ENCODE results near the gene PRDM16.

PRDM16 gene

GRCh38 chr1:3346478-3346877 lies 277.5 kb downstream of the PRDM16 start:
- H3K27ac ChIP-seq: no peak overlapping the region
- TF ChIP-seq ZFX (IDR thresholded peaks at IDR 0.05): no peak
- TF ChIP-seq, protein P1, sequence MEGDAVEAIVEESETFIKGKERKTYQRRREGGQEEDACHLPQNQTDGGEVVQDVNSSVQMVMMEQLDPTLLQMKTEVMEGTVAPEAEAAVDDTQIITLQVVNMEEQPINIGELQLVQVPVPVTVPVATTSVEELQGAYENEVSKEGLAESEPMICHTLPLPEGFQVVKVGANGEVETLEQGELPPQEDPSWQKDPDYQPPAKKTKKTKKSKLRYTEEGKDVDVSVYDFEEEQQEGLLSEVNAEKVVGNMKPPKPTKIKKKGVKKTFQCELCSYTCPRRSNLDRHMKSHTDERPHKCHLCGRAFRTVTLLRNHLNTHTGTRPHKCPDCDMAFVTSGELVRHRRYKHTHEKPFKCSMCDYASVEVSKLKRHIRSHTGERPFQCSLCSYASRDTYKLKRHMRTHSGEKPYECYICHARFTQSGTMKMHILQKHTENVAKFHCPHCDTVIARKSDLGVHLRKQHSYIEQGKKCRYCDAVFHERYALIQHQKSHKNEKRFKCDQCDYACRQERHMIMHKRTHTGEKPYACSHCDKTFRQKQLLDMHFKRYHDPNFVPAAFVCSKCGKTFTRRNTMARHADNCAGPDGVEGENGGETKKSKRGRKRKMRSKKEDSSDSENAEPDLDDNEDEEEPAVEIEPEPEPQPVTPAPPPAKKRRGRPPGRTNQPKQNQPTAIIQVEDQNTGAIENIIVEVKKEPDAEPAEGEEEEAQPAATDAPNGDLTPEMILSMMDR (conservative IDR thresholded peaks at IDR 0.05): no peak

DNA sequence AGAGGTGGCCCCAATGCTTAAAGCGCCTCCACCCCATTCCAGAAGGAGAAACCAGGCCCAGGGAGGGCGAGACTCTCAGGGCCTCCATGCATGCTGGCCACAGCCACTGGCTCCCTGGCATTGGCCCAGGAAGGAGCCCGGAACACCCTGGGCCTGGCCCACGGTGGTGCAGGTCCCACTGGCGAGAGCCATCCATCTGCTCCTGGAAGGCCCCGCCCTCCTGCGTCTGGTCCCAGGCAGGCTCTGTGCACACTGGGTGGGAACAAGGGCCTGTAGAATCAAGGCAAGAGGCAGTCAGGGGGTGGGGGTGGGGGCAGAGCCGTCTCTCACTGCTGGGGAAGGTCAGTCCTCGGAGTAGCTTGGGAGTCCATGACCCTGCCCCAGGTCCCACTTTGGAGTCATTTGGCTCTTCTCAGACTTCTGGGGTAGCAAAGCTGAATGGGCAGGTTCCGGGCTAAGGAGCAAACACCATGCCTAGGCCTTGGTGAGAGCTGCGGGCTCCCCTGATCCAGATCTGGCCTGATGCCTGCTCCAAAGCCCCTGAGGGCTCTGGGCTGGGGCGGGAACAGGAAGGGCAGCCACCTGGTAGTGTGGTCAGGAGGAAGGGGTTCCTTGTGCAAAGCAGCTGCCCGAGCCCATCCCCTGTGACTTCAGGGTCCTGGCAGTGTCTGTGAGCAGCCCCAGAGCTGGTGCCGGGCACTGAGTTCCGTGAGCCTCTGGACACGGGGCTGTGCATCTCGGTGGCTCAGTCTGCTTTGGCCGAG lies 278.4 kb downstream of the PRDM16 start:
- no peak overlapping the region for H3K27ac ChIP-seq
- TF ChIP-seq, protein P1 (conservative IDR thresholded peaks at IDR 0.05): no peak
- no peak for TF ChIP-seq ZFX (IDR thresholded peaks at IDR 0.05)

DNA sequence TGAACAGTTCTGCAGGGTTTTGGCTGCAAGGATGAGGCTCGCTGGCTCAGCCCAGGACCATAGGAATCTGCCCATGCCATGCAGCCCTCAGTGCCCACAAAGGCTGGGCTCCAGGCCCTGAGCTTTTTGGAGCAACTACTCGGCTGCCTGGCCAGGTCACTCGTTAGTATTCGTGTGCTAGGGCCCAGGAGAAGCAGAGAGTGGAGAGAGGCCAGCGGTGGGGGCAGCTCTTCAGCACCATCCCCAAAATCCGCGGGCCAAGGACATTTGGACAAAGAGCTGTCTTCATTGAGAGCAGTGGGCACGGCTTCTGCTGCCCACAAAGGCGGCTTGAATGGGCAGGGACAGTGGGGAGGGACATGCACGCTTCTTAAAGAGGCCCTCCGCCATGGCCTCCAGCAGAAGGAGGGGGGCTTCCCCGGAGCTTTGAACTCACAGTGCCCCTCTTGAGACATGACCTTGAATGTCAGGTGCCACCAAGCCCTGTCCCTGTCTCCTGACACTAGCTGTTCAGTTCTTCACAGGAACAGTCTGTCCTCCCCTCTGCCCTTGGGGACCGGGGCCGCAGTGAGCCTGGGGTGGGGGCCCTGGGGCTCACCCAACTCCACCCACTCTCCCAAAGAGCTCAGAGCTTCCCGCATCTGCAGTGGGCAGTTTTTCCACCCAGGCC lies 279.3 kb downstream of the PRDM16 start:
- H3K27ac ChIP-seq: no peak overlapping the region
- TF ChIP-seq, protein P1 (conservative IDR thresholded peaks at IDR 0.05): no peak
- TF ChIP-seq ZFX (IDR thresholded peaks at IDR 0.05): no peak

- no peak overlapping the region for H3K27ac ChIP-seq
- TF ChIP-seq, protein P1 (conservative IDR thresholded peaks at IDR 0.05): no peak
- no peak for TF ChIP-seq ZFX (IDR thresholded peaks at IDR 0.05)
Observed at GRCh38 chr1:3349161-3349967, 280.4 kb downstream of the PRDM16 start.

GRCh38 chr1:3349968-3350299 lies 280.9 kb downstream of the PRDM16 start:
- TF ChIP-seq, protein P1 (conservative IDR thresholded peaks at IDR 0.05): no peak
- no peak for TF ChIP-seq ZFX (IDR thresholded peaks at IDR 0.05)
- no peak overlapping the region for H3K27ac ChIP-seq

DNA sequence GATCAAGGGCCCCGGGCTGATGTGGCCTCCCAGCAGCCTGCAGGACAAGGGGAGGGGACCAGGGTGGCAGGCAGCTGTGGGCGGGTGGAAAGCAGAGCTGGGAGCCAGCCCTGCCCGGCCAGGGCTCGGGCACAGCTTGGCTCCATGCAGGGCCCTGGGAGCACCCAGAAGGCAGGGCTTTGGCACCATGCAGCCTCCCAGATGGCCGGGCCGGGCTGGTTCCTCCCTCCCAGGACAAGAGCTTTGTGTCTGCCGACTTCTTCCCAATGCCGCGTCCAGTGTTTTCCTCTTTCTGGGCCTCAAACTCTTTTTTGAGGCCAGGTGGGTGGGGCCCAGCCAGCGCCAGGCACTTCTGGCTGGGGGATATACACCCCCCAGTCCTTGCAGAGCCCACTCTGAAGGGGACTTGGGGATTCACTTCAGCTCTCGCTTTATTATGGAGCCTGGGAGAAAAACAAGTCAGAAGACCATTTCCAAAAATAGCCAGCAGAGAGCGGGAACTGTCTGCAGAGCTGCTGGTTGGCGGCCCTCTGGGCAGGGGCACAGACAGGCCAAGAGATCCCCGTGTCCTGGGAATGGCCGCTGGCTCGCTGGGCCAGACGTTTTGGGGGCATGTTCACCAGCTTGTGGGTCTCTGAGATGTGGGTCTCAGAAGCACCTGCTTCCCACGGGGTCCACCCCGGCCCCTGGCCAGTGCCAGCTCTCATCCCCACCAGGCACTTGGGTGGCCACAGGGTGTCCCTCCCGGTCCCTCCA lies 281.7 kb downstream of the PRDM16 start:
- TF ChIP-seq, protein P1 (conservative IDR thresholded peaks at IDR 0.05): no peak
- no peak for TF ChIP-seq ZFX (IDR thresholded peaks at IDR 0.05)
- H3K27ac ChIP-seq: no peak overlapping the region

Data from C4-2B (cell line).